Measurements from ENCODE around the gene RPLP2.

GRCh38 chr11:783581-784015, 26.2 kb upstream of the RPLP2 start:
- TF ChIP-seq CTCF (conservative IDR thresholded peaks at IDR 0.05) (no peak), ZFX (IDR thresholded peaks at IDR 0.05) (no peak)

Measured in C4-2B (cell line).